Esophagus squamous epithelium (tissue), 4 donors: ENCODE results near the gene LBR.

Source experiments
- CTCF ChIP-seq, 6 experiments: fragments of 450-650 bp in 4 of 6; fragments of 200-600 bp in 2 of 6; sonication (generic) in 2 of 6; IDR thresholded peaks; one replicate each; pipeline ENCODE4 v1.5.1; 2016 to 2019; ENCODE audit warnings: antibody characterized with exemption in 6 of 6, mild to moderate bottlenecking in 4 of 6, moderate library complexity in 4 of 6
- POLR2A ChIP-seq, 4 donors: fragments of 450-650 bp; IDR thresholded peaks; one replicate each; pipeline ENCODE4 v1.6.1; 2017; ENCODE audit warnings: antibody characterized with exemption in 4 of 4, mild to moderate bottlenecking in 4 of 4, moderate library complexity in 3 of 4

DNA sequence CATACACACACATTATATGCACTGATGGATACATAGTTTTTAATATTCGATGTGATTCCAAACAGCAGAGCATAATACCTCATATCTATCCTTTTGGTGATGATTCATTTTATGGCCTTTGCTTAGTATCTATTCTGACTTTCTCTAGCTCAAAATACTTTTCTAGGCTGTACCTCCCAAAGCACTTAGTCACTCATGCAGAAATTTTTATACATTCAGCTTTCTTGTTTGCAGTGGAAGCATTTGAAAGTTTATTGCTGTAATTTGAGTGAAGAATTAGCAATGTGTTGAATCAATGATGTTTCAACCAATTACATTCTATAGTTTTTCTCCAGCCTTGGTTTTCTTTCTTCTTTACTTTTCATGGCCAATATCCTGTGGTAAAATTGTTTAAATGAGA is 66.7 kb downstream of the LBR start:
- TF ChIP-seq POLR2A (IDR thresholded peaks at IDR 0.05) (no peak), CTCF (IDR thresholded peaks at IDR 0.05) (no peak)
